Measurements from ENCODE around the gene DHX15. TPM values are rescaled to one million over a fixed set of nuclear protein-coding genes. Genes with fewer than 3 reads are reported as not detected.
A peak's percentile ranks its signal among the peaks of the same experiment; 100 is the strongest.

DHX15 gene
- total and polyA plus RNA-seq, 2 of the 13 experiments (the other 11 are each of a cell fraction or from before 2014, with no cell fraction given) = 92.9 to 165 TPM

DNA sequence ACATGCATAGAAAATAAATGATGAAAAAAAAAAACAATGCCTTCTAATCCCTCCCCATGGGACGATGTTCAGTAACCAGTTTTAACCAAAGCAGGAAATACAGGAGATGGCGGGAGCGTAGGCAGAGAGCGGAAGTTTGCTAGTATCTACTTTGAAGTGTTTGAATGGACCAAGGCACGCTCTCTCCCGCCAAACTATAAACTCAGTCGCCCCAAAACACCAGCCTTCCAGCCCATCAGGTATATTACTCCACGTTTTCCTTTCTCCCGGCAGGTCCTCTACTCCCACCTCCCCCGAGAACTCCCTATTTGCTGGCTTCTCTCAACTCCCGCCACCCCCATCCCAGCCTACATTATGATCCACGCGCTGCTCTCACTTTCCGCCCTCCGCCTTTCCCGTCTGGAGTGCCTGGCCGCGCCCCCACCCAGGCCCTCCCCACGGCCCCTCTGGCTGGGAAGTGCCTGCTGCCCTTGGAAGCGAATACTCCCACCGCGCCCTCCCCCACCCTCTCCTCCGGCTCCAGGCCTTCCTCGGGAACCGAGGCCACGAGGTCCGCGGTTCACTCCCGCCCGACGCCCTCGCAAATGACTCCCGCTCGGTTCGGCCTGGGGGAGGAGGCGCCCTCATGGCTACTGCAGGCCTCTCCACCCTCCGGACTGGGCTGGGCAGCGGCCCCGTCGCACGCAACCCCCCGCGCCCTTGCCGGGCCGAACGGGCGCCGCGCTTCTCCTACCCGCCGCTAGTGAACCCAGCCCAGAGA, 723 bp downstream of the DHX15 start (continued):
- TF ChIP-seq ZNF749 (CRISPR knock-in tag; IDR thresholded peaks at IDR 0.05; ENCODE audit: borderline replicate concordance) (0 out of 2 replicates have a peak, but pooled peaks have one; percentile 22), ZBTB21 (CRISPR knock-in tag; IDR thresholded peaks at IDR 0.05) (no peak), ZC3H13 (CRISPR knock-in tag; IDR thresholded peaks at IDR 0.05) (peak; percentile 37; the same call in 1 of the 2 replicates), HOXA9 (CRISPR knock-in tag; IDR thresholded peaks at IDR 0.05; ENCODE audit: borderline replicate concordance) (0 out of 2 replicates have a peak, but pooled peaks have one; percentile 47), CCDC6 (CRISPR knock-in tag; IDR thresholded peaks at IDR 0.05) (no peak), BRD4 (CRISPR knock-in tag; IDR thresholded peaks at IDR 0.05) (no peak), ZNF7 (CRISPR knock-in tag; IDR thresholded peaks at IDR 0.05) (no peak), TCF7L2 (IDR thresholded peaks at IDR 0.05; ENCODE audit: low read depth, low read length) (no peak), PAWR (CRISPR knock-in tag; IDR thresholded peaks at IDR 0.05; ENCODE audit: borderline replicate concordance) (no peak), TSC22D2 (CRISPR knock-in tag; IDR thresholded peaks at IDR 0.05; ENCODE audit: borderline replicate concordance) (no peak), ZNF367 (CRISPR knock-in tag; IDR thresholded peaks at IDR 0.05; ENCODE audit: borderline replicate concordance) (0 out of 2 replicates have a peak, but pooled peaks have one; percentile 1), NR2C2 (CRISPR knock-in tag; IDR thresholded peaks at IDR 0.05; ENCODE audit: borderline replicate concordance) (no peak), HOXA3 (CRISPR knock-in tag; IDR thresholded peaks at IDR 0.05) (no peak)
- TF ChIP-seq, protein P1, sequence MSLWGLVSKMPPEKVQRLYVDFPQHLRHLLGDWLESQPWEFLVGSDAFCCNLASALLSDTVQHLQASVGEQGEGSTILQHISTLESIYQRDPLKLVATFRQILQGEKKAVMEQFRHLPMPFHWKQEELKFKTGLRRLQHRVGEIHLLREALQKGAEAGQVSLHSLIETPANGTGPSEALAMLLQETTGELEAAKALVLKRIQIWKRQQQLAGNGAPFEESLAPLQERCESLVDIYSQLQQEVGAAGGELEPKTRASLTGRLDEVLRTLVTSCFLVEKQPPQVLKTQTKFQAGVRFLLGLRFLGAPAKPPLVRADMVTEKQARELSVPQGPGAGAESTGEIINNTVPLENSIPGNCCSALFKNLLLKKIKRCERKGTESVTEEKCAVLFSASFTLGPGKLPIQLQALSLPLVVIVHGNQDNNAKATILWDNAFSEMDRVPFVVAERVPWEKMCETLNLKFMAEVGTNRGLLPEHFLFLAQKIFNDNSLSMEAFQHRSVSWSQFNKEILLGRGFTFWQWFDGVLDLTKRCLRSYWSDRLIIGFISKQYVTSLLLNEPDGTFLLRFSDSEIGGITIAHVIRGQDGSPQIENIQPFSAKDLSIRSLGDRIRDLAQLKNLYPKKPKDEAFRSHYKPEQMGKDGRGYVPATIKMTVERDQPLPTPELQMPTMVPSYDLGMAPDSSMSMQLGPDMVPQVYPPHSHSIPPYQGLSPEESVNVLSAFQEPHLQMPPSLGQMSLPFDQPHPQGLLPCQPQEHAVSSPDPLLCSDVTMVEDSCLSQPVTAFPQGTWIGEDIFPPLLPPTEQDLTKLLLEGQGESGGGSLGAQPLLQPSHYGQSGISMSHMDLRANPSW (CRISPR knock-in tag; IDR thresholded peaks at IDR 0.05; ENCODE audit: borderline replicate concordance) = no peak
- TF ChIP-seq, protein P2, sequence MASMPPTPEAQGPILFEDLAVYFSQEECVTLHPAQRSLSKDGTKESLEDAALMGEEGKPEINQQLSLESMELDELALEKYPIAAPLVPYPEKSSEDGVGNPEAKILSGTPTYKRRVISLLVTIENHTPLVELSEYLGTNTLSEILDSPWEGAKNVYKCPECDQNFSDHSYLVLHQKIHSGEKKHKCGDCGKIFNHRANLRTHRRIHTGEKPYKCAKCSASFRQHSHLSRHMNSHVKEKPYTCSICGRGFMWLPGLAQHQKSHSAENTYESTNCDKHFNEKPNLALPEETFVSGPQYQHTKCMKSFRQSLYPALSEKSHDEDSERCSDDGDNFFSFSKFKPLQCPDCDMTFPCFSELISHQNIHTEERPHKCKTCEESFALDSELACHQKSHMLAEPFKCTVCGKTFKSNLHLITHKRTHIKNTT (CRISPR knock-in tag; IDR thresholded peaks at IDR 0.05) = no peak
- TF ChIP-seq, protein P3, sequence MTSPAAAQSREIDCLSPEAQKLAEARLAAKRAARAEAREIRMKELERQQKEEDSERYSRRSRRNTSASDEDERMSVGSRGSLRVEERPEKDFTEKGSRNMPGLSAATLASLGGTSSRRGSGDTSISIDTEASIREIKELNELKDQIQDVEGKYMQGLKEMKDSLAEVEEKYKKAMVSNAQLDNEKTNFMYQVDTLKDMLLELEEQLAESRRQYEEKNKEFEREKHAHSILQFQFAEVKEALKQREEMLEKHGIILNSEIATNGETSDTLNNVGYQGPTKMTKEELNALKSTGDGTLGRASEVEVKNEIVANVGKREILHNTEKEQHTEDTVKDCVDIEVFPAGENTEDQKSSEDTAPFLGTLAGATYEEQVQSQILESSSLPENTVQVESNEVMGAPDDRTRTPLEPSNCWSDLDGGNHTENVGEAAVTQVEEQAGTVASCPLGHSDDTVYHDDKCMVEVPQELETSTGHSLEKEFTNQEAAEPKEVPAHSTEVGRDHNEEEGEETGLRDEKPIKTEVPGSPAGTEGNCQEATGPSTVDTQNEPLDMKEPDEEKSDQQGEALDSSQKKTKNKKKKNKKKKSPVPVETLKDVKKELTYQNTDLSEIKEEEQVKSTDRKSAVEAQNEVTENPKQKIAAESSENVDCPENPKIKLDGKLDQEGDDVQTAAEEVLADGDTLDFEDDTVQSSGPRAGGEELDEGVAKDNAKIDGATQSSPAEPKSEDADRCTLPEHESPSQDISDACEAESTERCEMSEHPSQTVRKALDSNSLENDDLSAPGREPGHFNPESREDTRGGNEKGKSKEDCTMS (CRISPR knock-in tag; conservative IDR thresholded peaks at IDR 0.05) = no peak
- TF ChIP-seq, protein P4, sequence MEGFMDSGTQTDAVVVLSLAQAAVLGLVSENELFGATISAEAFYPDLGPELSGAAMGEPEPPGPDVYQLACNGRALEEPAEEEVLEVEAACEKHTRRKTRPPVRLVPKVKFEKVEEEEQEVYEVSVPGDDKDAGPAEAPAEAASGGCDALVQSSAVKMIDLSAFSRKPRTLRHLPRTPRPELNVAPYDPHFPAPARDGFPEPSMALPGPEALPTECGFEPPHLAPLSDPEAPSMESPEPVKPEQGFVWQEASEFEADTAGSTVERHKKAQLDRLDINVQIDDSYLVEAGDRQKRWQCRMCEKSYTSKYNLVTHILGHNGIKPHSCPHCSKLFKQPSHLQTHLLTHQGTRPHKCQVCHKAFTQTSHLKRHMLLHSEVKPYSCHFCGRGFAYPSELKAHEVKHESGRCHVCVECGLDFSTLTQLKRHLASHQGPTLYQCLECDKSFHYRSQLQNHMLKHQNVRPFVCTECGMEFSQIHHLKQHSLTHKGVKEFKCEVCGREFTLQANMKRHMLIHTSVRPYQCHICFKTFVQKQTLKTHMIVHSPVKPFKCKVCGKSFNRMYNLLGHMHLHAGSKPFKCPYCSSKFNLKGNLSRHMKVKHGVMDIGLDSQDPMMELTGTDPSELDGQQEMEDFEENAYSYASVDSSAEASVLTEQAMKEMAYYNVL (CRISPR knock-in tag; IDR thresholded peaks at IDR 0.05; ENCODE audit: borderline replicate concordance) = no peak
- TF ChIP-seq, protein P5, sequence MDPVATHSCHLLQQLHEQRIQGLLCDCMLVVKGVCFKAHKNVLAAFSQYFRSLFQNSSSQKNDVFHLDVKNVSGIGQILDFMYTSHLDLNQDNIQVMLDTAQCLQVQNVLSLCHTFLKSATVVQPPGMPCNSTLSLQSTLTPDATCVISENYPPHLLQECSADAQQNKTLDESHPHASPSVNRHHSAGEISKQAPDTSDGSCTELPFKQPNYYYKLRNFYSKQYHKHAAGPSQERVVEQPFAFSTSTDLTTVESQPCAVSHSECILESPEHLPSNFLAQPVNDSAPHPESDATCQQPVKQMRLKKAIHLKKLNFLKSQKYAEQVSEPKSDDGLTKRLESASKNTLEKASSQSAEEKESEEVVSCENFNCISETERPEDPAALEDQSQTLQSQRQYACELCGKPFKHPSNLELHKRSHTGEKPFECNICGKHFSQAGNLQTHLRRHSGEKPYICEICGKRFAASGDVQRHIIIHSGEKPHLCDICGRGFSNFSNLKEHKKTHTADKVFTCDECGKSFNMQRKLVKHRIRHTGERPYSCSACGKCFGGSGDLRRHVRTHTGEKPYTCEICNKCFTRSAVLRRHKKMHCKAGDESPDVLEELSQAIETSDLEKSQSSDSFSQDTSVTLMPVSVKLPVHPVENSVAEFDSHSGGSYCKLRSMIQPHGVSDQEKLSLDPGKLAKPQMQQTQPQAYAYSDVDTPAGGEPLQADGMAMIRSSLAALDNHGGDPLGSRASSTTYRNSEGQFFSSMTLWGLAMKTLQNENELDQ (CRISPR knock-in tag; IDR thresholded peaks at IDR 0.05; ENCODE audit: borderline replicate concordance) = no peak

All from HepG2 (cell line).